Neuronal stem cell (in vitro differentiated cells): ENCODE data around the gene HOXA6.

ENCODE experiments used
- DNase-seq: peaks from one replicate; pipeline ENCODE4 v3.0.0-alpha.2; 2013; ENCODE audit warnings: low spot score
- H2AFZ ChIP-seq: one replicate; pipeline ENCODE4 v1.6.1; 2013; ENCODE audit warnings: mild to moderate bottlenecking, low read length, inconsistent platforms
- H2AK5ac ChIP-seq: 2 replicates; pipeline ENCODE4 v1.6.1; 2013; ENCODE audit warnings: low read depth, mild to moderate bottlenecking, inconsistent platforms, low read length, moderate library complexity, mixed read lengths
- H2BK120ac ChIP-seq: 2 replicates; pipeline ENCODE4 v1.6.1; 2013; ENCODE audit warnings: low read depth, mild to moderate bottlenecking, inconsistent platforms, low read length, moderate library complexity, mixed read lengths
- H2BK12ac ChIP-seq: one replicate; pipeline ENCODE4 v1.6.1; 2013; ENCODE audit warnings: low read length, inconsistent platforms
- H2BK15ac ChIP-seq: 2 replicates; pipeline ENCODE4 v1.6.1; 2013; ENCODE audit warnings: mild to moderate bottlenecking, low read length, inconsistent platforms, mixed read lengths
- H2BK5ac ChIP-seq: one replicate; pipeline ENCODE4 v1.6.1; 2013; ENCODE audit warnings: inconsistent platforms, mild to moderate bottlenecking, low read length, moderate library complexity
- H3K14ac ChIP-seq: one replicate; pipeline ENCODE4 v1.6.1; 2013; ENCODE audit warnings: low read length, inconsistent platforms
- H3K18ac ChIP-seq: 2 replicates; pipeline ENCODE4 v1.6.1; 2013; ENCODE audit warnings: low read length, inconsistent platforms
- H3K23ac ChIP-seq: 2 replicates; pipeline ENCODE4 v1.6.1; 2013; ENCODE audit warnings: low read depth, mild to moderate bottlenecking, mixed read lengths, low read length, inconsistent platforms; ENCODE audit not compliant: poor library complexity
- H3K27ac ChIP-seq: replicated peaks from 3 replicates; pipeline ENCODE4 v1.5.1; 2013; ENCODE audit warnings: low read length, inconsistent platforms
- H3K27me3 ChIP-seq, 3 experiments: 2 replicates each; pipeline ENCODE4 v1.6.1; 2013; ENCODE audit warnings: low read length in 3 of 3, mild to moderate bottlenecking in 2 of 3, inconsistent platforms in 1 of 3, low read depth in 1 of 3, mixed read lengths in 1 of 3, moderate library complexity in 1 of 3; ENCODE audit not compliant: control insufficient read depth in 3 of 3, insufficient read depth in 3 of 3
- H3K36me3 ChIP-seq, 2 donors: replicated peaks in 1 of 2; 2 replicates each; pipeline ENCODE4 v1.6.1; 2013; ENCODE audit warnings: low read length in 2 of 2; ENCODE audit not compliant: control insufficient read depth in 2 of 2, insufficient read depth in 2 of 2
- H3K4ac ChIP-seq: 2 replicates; pipeline ENCODE4 v1.6.1; 2013; ENCODE audit warnings: inconsistent platforms, mild to moderate bottlenecking, low read length, moderate library complexity
- H3K4me1 ChIP-seq, 2 donors: 1 replicate in 1 of 2; 2 replicates in 1 of 2; pipeline ENCODE4 v1.6.1; 2013; ENCODE audit warnings: low read length in 2 of 2, low read depth in 1 of 2; ENCODE audit not compliant: control insufficient read depth in 2 of 2, insufficient read depth in 1 of 2
- H3K4me2 ChIP-seq: one replicate; pipeline ENCODE4 v1.6.1; 2013; ENCODE audit warnings: mild to moderate bottlenecking, low read length, inconsistent platforms; ENCODE audit not compliant: insufficient read depth, poor library complexity, severe bottlenecking
- H3K4me3 ChIP-seq, 2 donors: 2 replicates each; pipeline ENCODE4 v1.5.1; 2013; ENCODE audit warnings: low read length in 2 of 2, mild to moderate bottlenecking in 2 of 2, inconsistent platforms in 1 of 2, moderate library complexity in 1 of 2
- H3K79me1 ChIP-seq: one replicate; pipeline ENCODE4 v1.6.1; 2013; ENCODE audit warnings: low read depth, mild to moderate bottlenecking, inconsistent platforms, low read length, moderate library complexity
- H3K9ac ChIP-seq: one replicate; pipeline ENCODE4 v1.6.1; 2013; ENCODE audit warnings: mild to moderate bottlenecking, low read depth, low read length, inconsistent platforms; ENCODE audit not compliant: poor library complexity
- H3K9me3 ChIP-seq, 2 donors: replicated peaks in 1 of 2; 2 replicates each; pipeline versions ENCODE3 to v1.6.1; 2013; ENCODE audit warnings: low read length in 2 of 2, mild to moderate bottlenecking in 2 of 2, inconsistent platforms in 1 of 2, low read depth in 1 of 2, mixed read lengths in 1 of 2, moderate library complexity in 1 of 2; ENCODE audit not compliant: control insufficient read depth in 2 of 2, insufficient read depth in 1 of 2
- H4K8ac ChIP-seq: one replicate; pipeline ENCODE4 v1.6.1; 2013; ENCODE audit warnings: low read depth, mild to moderate bottlenecking, inconsistent platforms, low read length, moderate library complexity
- H4K91ac ChIP-seq: one replicate; pipeline ENCODE4 v1.6.1; 2013; ENCODE audit warnings: low read length, low read depth, mild to moderate bottlenecking, inconsistent platforms; ENCODE audit not compliant: poor library complexity
- WGBS, 2 donors: extraction: QIAGEN DNeasy Blood & Tissue Kit; methylation state at CpG; one replicate each; pipeline ENCODE4 v1.1.7; 2013; ENCODE audit warnings: missing lambda C conversion rate in 2 of 2, mixed read lengths in 1 of 2; ENCODE audit not compliant: insufficient read length in 2 of 2, insufficient replicate concordance in 1 of 2; ENCODE audit errors: extremely low coverage in 2 of 2; 5-methylcytosine and 5-hydroxymethylcytosine counted together

Gene HOXA6

GRCh38 chr7:27188386-27189294 is 41.1 kb upstream of the HOXA6 start:
- peaks cover 84 to 99% (median 98%) of the 10 kb centered on the region in 3 experiments for H3K27me3 ChIP-seq
- H2BK12ac ChIP-seq: no peak overlapping the region
- H3K4me3 ChIP-seq: peak overlapping the region in 1 of 2 donors; percentile 12
- no CpG with 5 or more reads among the region's 49 CpGs for WGBS, 2 donors
- no peak overlapping the region for H2AK5ac ChIP-seq
- H3K36me3 ChIP-seq: no peaks in the 10 kb centered on the region
- H2BK120ac ChIP-seq: no peak overlapping the region
- no peaks in the 10 kb centered on the region for H3K79me1 ChIP-seq
- peaks cover 2 to 6% of the 10 kb centered on the region in 2 donors for H3K9me3 ChIP-seq
- H3K4me2 ChIP-seq: no peak overlapping the region
- DNase-seq: no peak
- no peak overlapping the region for H3K27ac ChIP-seq
- H3K4ac ChIP-seq: no peak overlapping the region
- no peak overlapping the region for H3K23ac ChIP-seq
- H3K9ac ChIP-seq: no peak overlapping the region
- H2BK15ac ChIP-seq: no peak overlapping the region
- H3K14ac ChIP-seq: no peak overlapping the region
- H3K18ac ChIP-seq: no peak overlapping the region
- H4K8ac ChIP-seq: no peak overlapping the region
- H3K4me1 ChIP-seq: peaks cover 0 to 3% of the 10 kb centered on the region in 2 donors
- H2AFZ ChIP-seq: peak overlapping the region; percentile 80
- H4K91ac ChIP-seq: no peak overlapping the region
- no peak overlapping the region for H2BK5ac ChIP-seq

- Histone ChIP-seq H3K27me3 (peaks cover 85 to 99% (median 98%) of the 10 kb centered on the region in 3 experiments), H3K36me3 (no peaks in the 10 kb centered on the region), H3K4ac (no peak overlapping the region), H3K9ac (no peak overlapping the region), H3K9me3 (peaks cover 2 to 6% of the 10 kb centered on the region in 2 donors), H2BK15ac (no peak overlapping the region), H2AK5ac (no peak overlapping the region), H2BK5ac (no peak overlapping the region), H4K8ac (no peak overlapping the region), H3K4me1 (peaks cover 0 to 3% of the 10 kb centered on the region in 2 donors), H2BK120ac (no peak overlapping the region), H3K14ac (no peak overlapping the region), H3K23ac (peak overlapping the region; percentile 6), H3K79me1 (no peaks in the 10 kb centered on the region), H2BK12ac (no peak overlapping the region), H2AFZ (peak overlapping the region; percentile 80), H3K27ac (no peak overlapping the region), H3K18ac (no peak overlapping the region), H4K91ac (no peak overlapping the region), H3K4me2 (no peak overlapping the region), H3K4me3 (no peak overlapping the region)
- DNase-seq: no peak
- WGBS, 2 donors: no CpG with 5 or more reads among the region's 46 CpGs
Measured at GRCh38 chr7:27187475-27188385, 40.2 kb upstream of the HOXA6 start.

GRCh38 chr7:27186668-27187474 is 39.3 kb upstream of the HOXA6 start:
- H3K79me1 ChIP-seq: no peaks in the 10 kb centered on the region
- peaks cover 85 to 99% (median 98%) of the 10 kb centered on the region in 3 experiments for H3K27me3 ChIP-seq
- no peak overlapping the region for H2BK120ac ChIP-seq
- H4K91ac ChIP-seq: no peak overlapping the region
- no peak overlapping the region for H3K27ac ChIP-seq
- no peak overlapping the region for H3K18ac ChIP-seq
- H2BK5ac ChIP-seq: no peak overlapping the region
- H2AK5ac ChIP-seq: no peak overlapping the region
- peaks cover 0 to 3% of the 10 kb centered on the region in 2 donors for H3K4me1 ChIP-seq
- no peak for DNase-seq
- no peak overlapping the region for H3K23ac ChIP-seq
- H3K4me2 ChIP-seq: no peak overlapping the region
- no peak overlapping the region for H2BK15ac ChIP-seq
- WGBS, 2 donors: no CpG with 5 or more reads among the region's 4 CpGs
- no peak overlapping the region for H2AFZ ChIP-seq
- no peak overlapping the region for H3K4ac ChIP-seq
- H3K14ac ChIP-seq: no peak overlapping the region
- peaks cover 2 to 6% of the 10 kb centered on the region in 2 donors for H3K9me3 ChIP-seq
- H3K9ac ChIP-seq: no peak overlapping the region
- no peak overlapping the region for H4K8ac ChIP-seq
- H3K4me3 ChIP-seq: no peak overlapping the region
- no peak overlapping the region for H2BK12ac ChIP-seq
- no peaks in the 10 kb centered on the region for H3K36me3 ChIP-seq
